DND-41 (cell line): ENCODE results near the gene ESRRA.

Experiments
- EZH2 ChIP-seq: IDR thresholded peaks from 3 replicates; pipeline ENCODE4 v1.6.1; 2012; ENCODE audit warnings: borderline replicate concordance, low read depth, mild to moderate bottlenecking, moderate library complexity, low read length, inconsistent platforms; ENCODE audit not compliant: severe bottlenecking
- TF ChIP-seq, protein P1 (sequence below): IDR thresholded peaks from 2 replicates; pipeline ENCODE4 v1.5.1; 2012; ENCODE audit warnings: borderline replicate concordance, low read length, moderate library complexity, mild to moderate bottlenecking; ENCODE audit not compliant: poor library complexity, severe bottlenecking; ENCODE audit errors: extremely low read depth

DNA sequence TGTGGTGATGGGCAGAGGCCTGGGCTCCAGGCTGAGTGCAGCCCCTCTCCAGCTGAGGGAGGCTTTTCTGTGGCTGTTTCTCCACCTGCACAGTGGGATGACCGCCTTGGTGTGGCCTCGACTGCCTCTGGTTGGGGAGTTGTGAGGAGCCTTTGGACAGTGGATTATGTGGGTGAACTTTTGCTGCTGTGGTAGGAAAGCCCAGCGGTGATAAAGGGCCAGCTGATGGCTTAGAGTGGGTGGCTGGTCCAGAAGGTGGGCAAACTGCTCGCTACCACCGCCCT lies 1.4 kb upstream of the ESRRA start:
- TF ChIP-seq, protein P1, sequence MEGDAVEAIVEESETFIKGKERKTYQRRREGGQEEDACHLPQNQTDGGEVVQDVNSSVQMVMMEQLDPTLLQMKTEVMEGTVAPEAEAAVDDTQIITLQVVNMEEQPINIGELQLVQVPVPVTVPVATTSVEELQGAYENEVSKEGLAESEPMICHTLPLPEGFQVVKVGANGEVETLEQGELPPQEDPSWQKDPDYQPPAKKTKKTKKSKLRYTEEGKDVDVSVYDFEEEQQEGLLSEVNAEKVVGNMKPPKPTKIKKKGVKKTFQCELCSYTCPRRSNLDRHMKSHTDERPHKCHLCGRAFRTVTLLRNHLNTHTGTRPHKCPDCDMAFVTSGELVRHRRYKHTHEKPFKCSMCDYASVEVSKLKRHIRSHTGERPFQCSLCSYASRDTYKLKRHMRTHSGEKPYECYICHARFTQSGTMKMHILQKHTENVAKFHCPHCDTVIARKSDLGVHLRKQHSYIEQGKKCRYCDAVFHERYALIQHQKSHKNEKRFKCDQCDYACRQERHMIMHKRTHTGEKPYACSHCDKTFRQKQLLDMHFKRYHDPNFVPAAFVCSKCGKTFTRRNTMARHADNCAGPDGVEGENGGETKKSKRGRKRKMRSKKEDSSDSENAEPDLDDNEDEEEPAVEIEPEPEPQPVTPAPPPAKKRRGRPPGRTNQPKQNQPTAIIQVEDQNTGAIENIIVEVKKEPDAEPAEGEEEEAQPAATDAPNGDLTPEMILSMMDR = no peak
- TF ChIP-seq EZH2 = no peak
